ENCODE data around the gene OR2M4.

The OR2M4 gene

GRCh38 chr1:248215880-248216279, 15.3 kb upstream of the OR2M4 start:
- H4K20me1 ChIP-seq (ENCODE audit: insufficient read depth, low read length, poor library complexity, severe bottlenecking) = no peaks in the 10 kb centered on the region
- no peaks in the 10 kb centered on the region for H3K4me1 ChIP-seq (ENCODE audit: insufficient read depth, low read length, poor library complexity, severe bottlenecking)
- no peaks in the 10 kb centered on the region for H3K27me3 ChIP-seq (ENCODE audit: insufficient read depth, low read length, poor library complexity, severe bottlenecking)
- H3K9me3 ChIP-seq (ENCODE audit: insufficient read depth, low read depth, low read length) = no peaks in the 10 kb centered on the region; the same call in 1 of the 2 replicates
- H3K79me2 ChIP-seq (ENCODE audit: insufficient read depth, low read length) = no peaks in the 10 kb centered on the region
- no peak for TF ChIP-seq CTCF (conservative IDR thresholded peaks at IDR 0.05; ENCODE audit: low read length)
- TF ChIP-seq EZH2phosphoT487 (IDR thresholded peaks at IDR 0.05; ENCODE audit: borderline replicate concordance) = no peak
- no peak overlapping the region for H2AFZ ChIP-seq (ENCODE audit: low read length)
- H3K4me3 ChIP-seq (ENCODE audit: low read length, poor library complexity, severe bottlenecking) = no peak overlapping the region
- no peaks in the 10 kb centered on the region for H3K9me2 ChIP-seq (replicated peaks; ENCODE audit: low read depth, low read length)
- H3F3A ChIP-seq (ENCODE audit: low read depth) = no peaks in the 10 kb centered on the region
- no peak overlapping the region for H3K4me2 ChIP-seq (ENCODE audit: low read depth, low read length, poor library complexity, severe bottlenecking)
- no peak overlapping the region for H3K9ac ChIP-seq (ENCODE audit: low read depth, low read length, poor library complexity, severe bottlenecking)
- no peaks in the 10 kb centered on the region for H3K36me3 ChIP-seq (ENCODE audit: insufficient read depth, low read length)

GRCh38 chr1:248225537-248225936, 5.7 kb upstream of the OR2M4 start:
- Histone ChIP-seq H3K9me2 (replicated peaks; ENCODE audit: low read depth, low read length) (no peaks in the 10 kb centered on the region), H3K9ac (ENCODE audit: low read depth, low read length, poor library complexity, severe bottlenecking) (no peak overlapping the region), H3K79me2 (ENCODE audit: insufficient read depth, low read length) (no peaks in the 10 kb centered on the region), H2AFZ (ENCODE audit: low read length) (no peak overlapping the region), H3K27me3 (ENCODE audit: insufficient read depth, low read length, poor library complexity, severe bottlenecking) (no peaks in the 10 kb centered on the region), H3K4me2 (ENCODE audit: low read depth, low read length, poor library complexity, severe bottlenecking) (no peak overlapping the region), H3K36me3 (ENCODE audit: insufficient read depth, low read length) (no peaks in the 10 kb centered on the region), H4K20me1 (ENCODE audit: insufficient read depth, low read length, poor library complexity, severe bottlenecking) (no peaks in the 10 kb centered on the region), H3K4me1 (ENCODE audit: insufficient read depth, low read length, poor library complexity, severe bottlenecking) (no peaks in the 10 kb centered on the region), H3F3A (ENCODE audit: low read depth) (no peaks in the 10 kb centered on the region), H3K4me3 (ENCODE audit: low read length, poor library complexity, severe bottlenecking) (no peak overlapping the region), H3K9me3 (ENCODE audit: insufficient read depth, low read depth, low read length) (no peaks in the 10 kb centered on the region; the same call in 1 of the 2 replicates)
- TF ChIP-seq CTCF (conservative IDR thresholded peaks at IDR 0.05; ENCODE audit: low read length) (no peak), EZH2phosphoT487 (IDR thresholded peaks at IDR 0.05; ENCODE audit: borderline replicate concordance) (no peak)

- Histone ChIP-seq H3K79me2 (ENCODE audit: insufficient read depth, low read length) (no peaks in the 10 kb centered on the region), H4K20me1 (ENCODE audit: insufficient read depth, low read length, poor library complexity, severe bottlenecking) (no peaks in the 10 kb centered on the region), H3F3A (ENCODE audit: low read depth) (no peaks in the 10 kb centered on the region)
Observed at GRCh38 chr1:248229360-248229908, 1.8 kb upstream of the OR2M4 start.

More at GRCh38 chr1:248229360-248229908, 1.8 kb upstream of the OR2M4 start:
- TF ChIP-seq CTCF (conservative IDR thresholded peaks at IDR 0.05; ENCODE audit: low read length) (no peak), EZH2phosphoT487 (IDR thresholded peaks at IDR 0.05; ENCODE audit: borderline replicate concordance) (no peak)
- H3K36me3 ChIP-seq (ENCODE audit: insufficient read depth, low read length) = no peaks in the 10 kb centered on the region
- no peaks in the 10 kb centered on the region for H3K9me2 ChIP-seq (replicated peaks; ENCODE audit: low read depth, low read length)
- no peak overlapping the region for H3K9ac ChIP-seq (ENCODE audit: low read depth, low read length, poor library complexity, severe bottlenecking)
- H3K9me3 ChIP-seq (ENCODE audit: insufficient read depth, low read depth, low read length) = no peaks in the 10 kb centered on the region; the same call in 1 of the 2 replicates
- no peak overlapping the region for H3K4me3 ChIP-seq (ENCODE audit: low read length, poor library complexity, severe bottlenecking)
- no peaks in the 10 kb centered on the region for H3K4me1 ChIP-seq (ENCODE audit: insufficient read depth, low read length, poor library complexity, severe bottlenecking)
- no peak overlapping the region for H3K4me2 ChIP-seq (ENCODE audit: low read depth, low read length, poor library complexity, severe bottlenecking)
- no peaks in the 10 kb centered on the region for H3K27me3 ChIP-seq (ENCODE audit: insufficient read depth, low read length, poor library complexity, severe bottlenecking)
- no peak overlapping the region for H2AFZ ChIP-seq (ENCODE audit: low read length)
